Measurements from ENCODE around the gene DICER1.
"Not testable (repeated sequence)": the region's sequence is repeated elsewhere in the genome, so short reads cannot be mapped to it uniquely, and the experiment has no call there.

The DICER1 gene, protein sequence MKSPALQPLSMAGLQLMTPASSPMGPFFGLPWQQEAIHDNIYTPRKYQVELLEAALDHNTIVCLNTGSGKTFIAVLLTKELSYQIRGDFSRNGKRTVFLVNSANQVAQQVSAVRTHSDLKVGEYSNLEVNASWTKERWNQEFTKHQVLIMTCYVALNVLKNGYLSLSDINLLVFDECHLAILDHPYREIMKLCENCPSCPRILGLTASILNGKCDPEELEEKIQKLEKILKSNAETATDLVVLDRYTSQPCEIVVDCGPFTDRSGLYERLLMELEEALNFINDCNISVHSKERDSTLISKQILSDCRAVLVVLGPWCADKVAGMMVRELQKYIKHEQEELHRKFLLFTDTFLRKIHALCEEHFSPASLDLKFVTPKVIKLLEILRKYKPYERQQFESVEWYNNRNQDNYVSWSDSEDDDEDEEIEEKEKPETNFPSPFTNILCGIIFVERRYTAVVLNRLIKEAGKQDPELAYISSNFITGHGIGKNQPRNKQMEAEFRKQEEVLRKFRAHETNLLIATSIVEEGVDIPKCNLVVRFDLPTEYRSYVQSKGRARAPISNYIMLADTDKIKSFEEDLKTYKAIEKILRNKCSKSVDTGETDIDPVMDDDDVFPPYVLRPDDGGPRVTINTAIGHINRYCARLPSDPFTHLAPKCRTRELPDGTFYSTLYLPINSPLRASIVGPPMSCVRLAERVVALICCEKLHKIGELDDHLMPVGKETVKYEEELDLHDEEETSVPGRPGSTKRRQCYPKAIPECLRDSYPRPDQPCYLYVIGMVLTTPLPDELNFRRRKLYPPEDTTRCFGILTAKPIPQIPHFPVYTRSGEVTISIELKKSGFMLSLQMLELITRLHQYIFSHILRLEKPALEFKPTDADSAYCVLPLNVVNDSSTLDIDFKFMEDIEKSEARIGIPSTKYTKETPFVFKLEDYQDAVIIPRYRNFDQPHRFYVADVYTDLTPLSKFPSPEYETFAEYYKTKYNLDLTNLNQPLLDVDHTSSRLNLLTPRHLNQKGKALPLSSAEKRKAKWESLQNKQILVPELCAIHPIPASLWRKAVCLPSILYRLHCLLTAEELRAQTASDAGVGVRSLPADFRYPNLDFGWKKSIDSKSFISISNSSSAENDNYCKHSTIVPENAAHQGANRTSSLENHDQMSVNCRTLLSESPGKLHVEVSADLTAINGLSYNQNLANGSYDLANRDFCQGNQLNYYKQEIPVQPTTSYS (N-terminal part only)

DNA sequence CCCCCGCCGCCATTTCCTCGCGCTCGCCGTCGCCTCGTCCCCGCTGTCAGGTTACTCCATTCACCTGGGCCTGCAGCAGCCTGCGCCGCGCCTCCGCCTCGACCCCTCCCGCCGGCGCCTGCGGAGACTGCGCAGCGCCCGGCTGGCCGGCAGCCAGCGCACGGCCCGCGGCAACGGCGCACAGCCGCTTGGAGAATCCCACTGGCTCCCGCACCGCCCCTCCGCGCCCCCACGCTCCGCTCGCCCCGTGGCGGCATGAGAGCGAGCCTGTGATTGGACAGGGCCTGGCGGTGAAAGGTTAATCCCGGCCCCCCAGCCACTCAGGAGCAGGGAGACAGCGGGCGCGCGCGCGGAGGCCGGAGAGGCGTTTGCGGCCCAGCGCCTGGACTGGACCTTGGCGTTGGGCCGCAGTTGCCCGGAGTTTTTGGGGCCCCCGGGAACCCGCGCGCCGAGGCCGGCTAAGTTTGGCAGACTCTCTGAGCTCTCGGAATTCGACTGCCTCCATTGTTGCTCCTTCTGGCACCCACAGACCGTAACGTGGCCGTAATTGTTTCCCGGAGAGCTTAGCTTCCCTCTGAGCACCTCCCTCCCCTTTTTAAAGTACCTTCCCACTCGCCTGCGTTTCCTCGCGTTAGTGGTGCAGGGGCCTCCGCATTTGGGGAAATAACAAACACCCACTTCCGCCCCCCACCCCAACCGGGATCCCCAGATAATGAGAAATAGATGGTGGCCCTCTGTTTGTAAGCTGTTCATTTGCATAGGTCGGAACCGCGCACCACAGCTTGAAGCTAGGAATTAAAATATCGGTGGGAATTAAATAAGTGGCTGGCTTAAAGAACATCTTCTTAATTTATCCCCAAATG, at the start of gene DICER1:
DICER1 (minus strand) TSS at position 203 of the 863 bp plus-strand sequence. CDS start 24,071 bp downstream, outside the sequence.
- peak; percentile 84 to 90 for DNase-seq (ENCODE audit: low read depth in 2 of 2)

DNA sequence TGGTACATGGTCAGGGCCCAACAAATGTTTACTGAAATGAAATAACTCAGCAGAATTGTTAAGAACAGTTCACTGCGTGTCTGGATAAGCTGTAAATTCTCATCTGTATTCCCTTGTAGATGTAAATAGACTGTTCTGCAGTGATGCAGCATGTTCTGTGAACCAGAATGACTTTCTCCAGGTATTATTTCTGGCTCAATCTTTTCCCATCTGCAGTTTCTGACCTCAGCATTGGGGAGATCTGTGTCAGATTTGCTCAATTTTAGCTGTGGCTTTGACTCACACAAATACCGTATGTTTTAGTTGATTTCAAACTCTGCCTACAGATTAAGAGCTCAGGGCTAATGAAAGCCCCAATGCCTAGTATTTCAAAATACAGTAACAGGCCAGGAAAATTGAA, 49.2 kb upstream of the DICER1 start:
- no peak for DNase-seq (ENCODE audit: low read depth in 2 of 2)

DNA sequence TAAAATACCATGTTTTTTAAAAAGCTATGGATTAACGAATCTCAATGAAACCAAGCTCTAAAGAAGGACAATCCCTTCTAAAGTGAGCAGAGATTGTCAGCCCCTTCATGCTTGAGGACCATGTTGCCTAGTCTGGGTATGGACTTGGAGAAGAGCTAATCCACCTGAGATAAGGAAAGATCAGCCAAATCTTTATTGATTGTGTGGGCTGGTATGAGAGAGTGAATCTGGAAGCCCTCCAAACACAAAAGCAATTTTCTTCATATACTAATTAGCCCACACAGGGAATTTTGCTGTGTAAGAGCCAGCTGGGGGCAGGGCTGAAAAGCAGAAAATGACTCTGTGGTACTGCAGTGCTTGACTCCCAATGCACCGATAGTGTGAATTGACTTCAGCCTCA, 47.4 kb upstream of the DICER1 start:
- no peak for DNase-seq (ENCODE audit: low read depth in 2 of 2)

DNA sequence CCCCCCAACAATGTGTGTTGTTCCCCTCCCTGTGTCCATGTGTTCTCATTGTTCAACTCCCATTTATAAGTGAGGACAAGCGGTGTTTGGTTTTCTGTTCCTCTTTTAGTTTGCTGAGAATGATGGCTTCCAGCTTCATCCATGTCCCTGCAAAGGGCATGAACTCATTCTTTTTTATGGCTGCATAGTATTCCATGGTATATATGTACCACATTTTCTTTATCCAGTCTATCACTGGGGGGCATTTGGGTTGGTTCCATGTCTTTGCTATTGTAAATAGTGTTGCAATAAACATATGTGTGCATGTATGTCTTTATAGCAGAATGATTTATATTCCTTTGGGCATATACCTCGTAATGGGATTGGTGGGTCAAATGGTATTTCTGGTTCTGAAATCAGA, 44.4 kb upstream of the DICER1 start:
- DNase-seq (ENCODE audit: low read depth in 2 of 2): not testable (repeated sequence)

DNA sequence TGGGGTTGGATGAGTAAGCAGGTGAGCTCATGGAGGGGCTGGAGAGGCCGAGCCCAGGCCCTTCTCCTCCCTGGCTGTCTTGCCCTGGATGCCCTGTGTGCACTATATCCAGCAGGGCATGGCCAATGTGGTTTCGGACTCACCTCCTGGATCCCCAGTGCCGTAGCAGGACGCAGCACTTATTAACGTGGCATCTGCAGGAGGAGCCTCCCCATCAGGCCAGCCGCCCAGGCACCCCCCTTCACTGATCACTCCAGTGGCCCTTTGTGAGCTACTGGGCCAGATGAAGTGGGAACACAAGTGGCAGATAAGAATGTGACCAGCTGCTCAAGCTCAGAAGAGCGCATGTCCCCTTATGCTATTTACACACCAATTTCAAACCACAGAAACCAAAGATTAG, 43.1 kb upstream of the DICER1 start:
- DNase-seq (ENCODE audit: low read depth in 2 of 2): no peak

DNA sequence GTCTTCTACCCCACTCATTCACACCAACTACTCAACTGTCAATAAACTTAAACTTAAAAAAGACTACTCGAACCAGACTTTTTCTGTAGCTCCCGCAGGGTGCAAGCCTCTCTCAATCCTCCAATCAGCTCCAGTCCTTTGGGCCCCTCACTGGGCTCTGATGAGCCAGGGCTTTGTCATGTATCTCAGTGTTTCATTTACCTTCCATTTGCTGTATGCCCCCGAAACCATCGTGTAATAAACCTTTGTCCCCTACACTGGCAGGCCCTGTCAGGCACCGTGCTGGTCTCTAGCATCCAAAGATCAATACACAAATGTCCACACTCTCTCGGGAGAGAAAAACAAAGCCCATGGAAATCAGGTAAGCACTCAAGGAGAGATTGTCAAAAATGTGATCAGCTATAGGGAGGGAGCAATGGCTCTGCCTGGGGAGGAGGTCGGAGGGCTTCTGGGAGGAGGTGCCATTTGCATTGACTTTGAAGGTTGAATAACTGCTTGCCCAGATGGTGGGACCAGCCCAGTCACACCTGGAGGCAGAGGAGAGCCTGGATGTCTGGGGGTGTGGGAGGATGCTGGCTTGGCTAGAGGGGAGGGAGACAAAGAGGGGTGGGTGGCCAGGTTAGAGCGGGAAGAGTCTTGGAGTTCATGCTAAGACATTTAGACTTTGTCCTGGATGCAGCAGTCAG, 42.1 kb upstream of the DICER1 start:
- no peak for DNase-seq (ENCODE audit: low read depth in 2 of 2)

DNA sequence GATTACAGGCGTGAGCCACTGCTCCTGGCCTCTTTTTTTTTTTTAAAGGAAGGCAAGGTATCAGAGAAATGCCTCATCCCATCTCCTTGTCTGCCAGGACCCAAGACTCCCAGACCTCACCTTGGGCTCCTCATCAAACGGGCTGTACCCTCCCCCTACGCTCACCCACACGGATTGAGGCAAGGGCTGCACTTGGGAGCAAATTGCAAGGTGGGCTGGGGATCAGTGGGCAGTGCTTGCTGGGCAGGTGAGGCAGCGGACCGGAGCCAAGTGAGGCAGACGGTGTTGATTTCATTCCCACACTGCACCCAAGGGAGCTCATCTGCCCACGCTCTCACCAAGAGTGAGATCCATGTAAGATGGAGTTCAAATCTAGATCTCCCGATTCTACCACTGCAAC, 41.0 kb upstream of the DICER1 start:
- DNase-seq (ENCODE audit: low read depth in 2 of 2): no peak

DNA sequence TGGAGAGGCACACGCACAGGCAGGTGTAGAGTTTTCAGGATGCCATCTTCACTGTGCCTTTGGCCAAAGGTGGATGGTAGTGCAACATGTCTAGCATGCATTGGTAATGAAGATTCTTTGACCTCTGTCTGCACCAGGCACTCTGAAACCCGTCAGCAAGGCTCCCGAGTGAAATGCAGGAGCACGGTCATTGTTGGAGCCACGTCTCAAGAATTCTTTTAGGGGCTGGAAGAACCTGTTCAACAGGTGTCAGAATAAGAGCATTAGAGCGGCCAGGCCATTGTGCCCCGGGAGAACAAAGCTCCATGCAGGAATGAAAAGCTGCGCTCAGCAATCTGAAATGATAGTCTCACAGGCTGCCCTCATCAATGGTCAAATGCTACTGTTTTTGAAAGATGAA, 40.2 kb upstream of the DICER1 start:
- no peak for DNase-seq (ENCODE audit: low read depth in 2 of 2)

DNA sequence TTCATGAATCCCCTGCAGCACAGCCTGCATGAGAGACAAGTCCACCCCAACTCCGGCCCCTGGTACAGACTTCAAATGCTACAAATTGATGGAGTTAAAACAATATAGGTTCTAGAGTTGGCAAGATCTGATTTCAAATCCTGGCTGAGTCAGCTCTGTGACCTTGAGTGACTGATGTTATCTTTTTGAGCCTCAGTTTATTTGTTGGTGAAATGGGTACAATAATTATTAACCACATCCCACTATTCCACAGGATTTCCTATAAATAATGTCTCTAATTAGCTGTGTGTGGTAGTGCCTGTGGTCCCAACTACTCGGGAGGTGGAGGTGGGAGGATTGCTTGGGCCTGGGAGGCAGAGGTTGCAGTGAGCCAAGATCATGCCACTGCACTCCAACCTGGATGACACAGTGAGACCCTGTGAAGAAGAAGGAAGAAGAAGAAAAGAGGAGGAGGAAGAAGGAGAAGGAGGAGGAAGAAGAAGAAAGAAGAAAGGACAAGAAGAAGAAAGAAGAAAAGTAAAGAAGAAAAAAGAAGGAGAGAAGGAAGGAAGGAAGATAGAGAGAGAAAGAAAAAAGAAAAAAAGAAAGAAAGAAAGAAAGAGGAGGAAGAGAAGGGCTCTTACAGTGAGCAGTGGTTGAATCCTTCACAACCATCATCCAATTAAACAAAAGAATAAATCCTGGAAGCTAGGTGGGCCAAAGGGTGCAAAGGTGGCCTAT, 39.7 kb upstream of the DICER1 start:
- DNase-seq (ENCODE audit: low read depth in 2 of 2): no peak

DNA sequence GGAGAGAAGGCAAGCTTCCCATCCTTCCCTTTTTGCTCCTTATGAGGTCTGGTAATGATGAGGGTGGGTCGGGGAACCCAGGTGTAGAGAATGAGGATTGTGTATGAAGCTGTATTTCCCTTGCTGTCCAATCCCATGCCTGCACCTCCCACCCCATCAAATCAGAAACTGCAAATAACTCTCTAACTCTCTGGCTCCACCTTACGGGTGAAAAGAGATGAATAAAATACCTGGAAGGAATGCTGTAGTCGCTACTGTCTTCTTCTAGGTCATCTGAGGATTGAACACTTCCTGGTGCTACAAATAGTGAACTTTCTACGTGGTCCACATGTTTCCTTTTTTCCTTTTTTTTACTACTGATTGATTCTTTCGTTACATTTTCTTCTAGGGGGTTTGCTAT, 38.9 kb upstream of the DICER1 start:
- DNase-seq (ENCODE audit: low read depth in 2 of 2): no peak

DNA sequence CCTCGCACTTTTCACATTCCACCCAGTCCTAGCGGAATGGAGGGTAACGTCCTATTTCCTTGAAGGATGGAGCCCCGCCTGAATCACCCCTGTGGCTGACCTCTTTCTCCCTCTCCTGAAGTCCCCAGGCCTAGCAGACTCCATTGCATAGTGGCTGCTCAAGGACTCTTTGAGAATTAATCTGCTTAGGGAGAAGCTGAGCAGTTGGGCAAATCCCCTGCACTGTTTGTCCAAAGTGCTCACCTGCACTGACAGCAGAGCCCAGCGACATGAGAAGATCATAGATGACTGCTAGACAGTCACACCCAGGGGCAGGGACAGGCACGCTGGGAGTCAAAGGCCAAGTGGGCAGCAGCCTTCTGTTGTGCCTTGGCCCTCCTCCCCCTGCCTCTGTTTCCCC, 37.7 kb upstream of the DICER1 start:
- DNase-seq (ENCODE audit: low read depth in 2 of 2): no peak

DNA sequence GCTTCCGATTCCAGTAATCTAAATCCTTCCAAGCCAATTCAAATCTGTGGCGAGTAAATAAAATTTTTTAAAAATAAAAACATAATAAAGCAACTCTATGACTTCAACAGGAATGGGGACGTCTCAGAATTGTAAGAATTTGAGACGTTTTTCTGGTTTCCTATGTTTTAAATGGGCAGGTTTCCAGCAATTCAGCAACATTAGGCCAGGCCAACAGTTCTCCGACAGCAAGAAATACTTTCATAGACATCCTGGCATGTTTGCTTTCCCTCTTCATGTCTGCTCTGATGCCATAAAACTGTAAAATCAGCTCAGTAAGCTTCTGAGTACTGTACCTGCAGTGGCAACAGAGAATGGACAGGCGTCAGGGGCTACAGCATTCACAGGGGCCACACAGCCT, 35.8 kb upstream of the DICER1 start:
- no peak for DNase-seq (ENCODE audit: low read depth in 2 of 2)

DNA sequence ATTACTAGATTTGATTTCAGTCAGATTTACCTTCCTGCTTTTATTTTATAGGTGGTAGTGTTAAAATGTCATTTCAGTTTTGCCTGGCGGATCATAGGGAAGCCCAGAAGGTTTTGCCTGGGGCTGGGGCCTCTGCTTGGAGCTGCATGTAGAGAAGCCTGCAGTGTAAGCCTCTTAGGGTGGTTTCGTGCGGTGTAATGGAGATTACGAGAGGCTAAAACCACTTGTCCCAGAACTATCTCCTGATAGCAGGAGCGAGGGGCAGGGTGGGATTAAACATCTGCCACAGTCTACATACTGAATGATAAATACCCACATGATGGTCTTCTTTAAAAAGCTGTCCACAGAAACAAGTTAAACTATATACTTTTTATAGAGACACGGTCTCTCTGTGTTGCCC, 35.0 kb upstream of the DICER1 start:
- DNase-seq (ENCODE audit: low read depth in 2 of 2): no peak

DNA sequence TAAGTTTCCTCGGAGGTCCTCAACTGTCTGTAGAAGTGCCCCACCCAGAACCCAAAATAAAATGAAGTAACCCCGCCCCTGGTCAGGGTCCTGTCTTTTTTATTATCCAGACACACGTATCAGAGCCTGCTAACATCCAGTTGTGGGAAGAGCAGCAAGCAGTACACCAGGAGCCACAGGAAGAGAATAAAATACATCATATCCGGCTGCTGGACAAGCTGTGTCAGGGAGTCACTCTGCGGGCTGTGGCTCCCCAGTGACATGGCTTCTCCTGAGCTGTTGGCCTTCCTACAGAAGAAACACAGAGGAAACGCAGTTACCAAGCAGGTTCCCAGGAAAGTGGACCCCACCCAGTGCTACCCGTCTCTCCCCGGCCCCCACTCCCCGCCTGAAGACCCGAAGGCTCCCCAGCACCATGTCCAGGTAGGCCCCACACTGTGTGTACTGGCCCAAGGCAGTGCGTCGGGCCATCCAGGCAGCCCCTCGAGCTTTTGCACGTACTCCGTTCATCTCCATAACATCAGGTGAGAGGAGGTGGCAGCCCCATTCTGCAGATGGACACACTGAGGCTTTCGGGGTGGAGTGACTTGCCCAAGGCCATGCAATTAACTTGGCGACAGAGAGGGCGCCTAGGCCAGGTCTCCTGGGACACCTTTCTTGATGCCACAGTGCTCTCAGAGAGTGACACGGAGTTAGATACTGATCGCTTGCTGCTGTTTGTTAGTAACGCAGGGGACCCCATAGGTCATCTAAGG, 34.3 kb upstream of the DICER1 start:
- DNase-seq (ENCODE audit: low read depth in 2 of 2): no peak

DNA sequence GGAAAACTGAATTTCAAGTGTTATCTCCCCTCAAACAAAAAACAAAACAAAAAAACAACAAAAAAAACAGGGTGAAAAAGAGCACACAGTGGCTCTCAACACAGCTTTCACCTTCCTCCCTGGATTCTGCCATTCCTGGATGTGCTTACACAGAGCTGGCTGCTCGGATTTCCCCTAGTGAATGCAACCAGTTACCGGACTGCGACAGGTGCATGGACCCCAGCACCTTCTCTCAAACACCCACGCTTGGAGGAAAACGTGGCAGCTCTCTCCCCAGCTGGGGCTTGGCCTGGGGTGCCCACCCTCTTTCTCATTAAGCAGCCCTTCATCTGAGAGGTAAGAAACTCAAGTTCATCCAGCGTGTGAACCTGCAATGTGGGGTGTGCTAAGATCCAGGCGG, 33.5 kb upstream of the DICER1 start:
- DNase-seq (ENCODE audit: low read depth in 2 of 2): no peak

DNA sequence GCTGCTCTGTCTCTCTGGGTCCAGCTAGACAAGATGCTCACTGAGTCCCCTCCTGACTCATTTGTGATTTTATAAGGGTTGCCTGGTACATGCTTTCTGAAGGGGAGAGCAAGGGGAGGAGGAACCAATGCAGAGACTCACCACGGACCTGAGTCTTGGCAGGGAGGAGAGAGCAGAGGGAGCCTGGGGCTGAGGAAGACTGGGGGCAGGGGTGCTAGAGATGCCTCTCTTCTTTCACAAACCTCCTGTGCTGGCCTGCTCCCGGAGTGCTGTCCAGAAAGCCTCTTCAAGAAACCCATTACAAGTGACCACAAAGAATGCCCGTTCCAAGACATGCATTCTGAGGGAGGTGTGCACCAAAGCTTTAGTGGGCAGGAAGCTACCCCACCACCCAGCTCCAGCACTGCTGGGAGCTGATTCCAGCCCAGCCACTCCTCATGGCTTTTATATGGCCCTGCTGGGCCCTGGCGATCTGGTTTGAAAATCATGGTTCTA, 33.1 kb upstream of the DICER1 start:
- no peak for DNase-seq (ENCODE audit: low read depth in 2 of 2)

DNA sequence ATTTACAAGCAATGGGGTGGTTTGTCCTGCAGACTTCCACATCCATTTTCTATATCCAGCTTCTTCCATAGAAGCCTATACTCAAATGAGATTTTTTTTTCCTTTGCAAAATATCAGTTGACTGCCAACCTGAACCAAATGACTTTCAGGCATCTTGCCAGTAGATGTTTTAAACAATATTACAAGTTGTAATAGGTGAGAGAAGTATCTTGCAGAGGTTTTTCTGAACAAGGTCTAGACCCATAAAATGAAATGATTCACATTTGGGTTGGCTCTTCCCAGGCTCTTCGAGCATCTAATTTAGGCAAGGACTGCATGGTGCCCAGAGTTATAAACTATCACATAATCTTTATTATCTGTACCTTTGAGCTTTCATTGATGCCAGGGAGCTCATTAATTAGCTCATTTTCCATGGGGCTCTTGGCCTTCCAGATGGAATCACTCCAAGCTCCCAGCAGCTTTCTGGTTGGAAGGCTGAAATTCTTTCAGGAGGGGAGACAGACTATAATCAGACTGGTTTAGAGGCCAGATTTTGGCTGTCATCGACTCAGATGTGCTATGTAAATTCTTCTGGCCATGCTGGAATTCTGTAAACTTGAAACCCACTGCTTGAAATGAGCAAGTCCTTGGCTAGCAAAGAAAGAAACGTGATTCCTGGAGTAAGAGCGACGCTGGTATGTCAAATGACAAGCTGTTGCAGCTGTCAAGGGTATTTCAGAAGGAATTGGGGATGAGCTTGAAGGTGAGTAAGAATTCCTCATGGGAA, 32.2 kb upstream of the DICER1 start:
- DNase-seq (ENCODE audit: low read depth in 2 of 2): no peak

DNA sequence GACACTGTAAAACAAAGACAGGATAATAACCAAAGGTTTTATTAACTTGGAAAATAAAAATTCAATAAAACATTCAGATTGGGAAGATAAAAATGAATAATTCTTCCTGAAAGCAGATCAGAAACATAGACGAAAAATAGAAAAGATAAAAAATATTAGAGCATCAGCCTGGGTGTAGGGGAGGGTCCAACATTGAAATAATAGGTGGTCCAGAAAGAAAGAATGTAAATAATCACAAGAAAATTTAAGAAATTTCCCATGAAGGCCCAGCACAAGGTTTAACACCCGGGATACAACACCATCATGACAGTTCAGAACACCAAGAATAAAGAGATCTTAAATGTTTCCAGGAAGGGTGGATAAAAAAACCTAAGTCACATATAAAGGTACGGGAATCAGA, 31.1 kb upstream of the DICER1 start:
- DNase-seq (ENCODE audit: low read depth in 2 of 2): no peak
